GM15510 (cell line): ENCODE results near the gene BCHE.

ENCODE experiments used
- POLR2A ChIP-seq: IDR thresholded peaks from 3 replicates; pipeline ENCODE4 v1.6.1; 2011; ENCODE audit warnings: borderline replicate concordance; ENCODE audit not compliant: insufficient read length; ENCODE audit errors: extremely low read depth

Gene BCHE

DNA sequence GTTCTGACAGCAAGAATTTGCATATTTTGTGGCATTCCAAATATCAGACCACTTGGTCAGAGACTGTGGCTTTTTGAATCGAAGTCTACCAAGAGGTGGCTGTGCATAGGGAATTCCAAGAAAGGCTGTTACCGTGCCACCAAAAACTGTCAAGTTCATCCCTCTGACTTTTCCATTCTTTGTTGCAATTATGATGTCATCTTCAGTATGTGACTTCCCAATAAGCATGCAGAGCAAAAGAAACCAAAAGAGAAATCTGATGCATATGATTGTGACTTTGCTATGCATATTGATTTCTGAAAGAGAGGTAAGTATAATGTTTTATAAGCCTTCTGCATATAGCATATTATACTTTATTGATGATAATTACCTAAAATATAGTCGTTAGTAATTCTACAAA is 6.5 kb downstream of the BCHE start:
- no peak for TF ChIP-seq POLR2A

- TF ChIP-seq POLR2A, result no peak
Observed at GRCh38 chr3:165827883-165828282, 9.3 kb downstream of the BCHE start.

DNA sequence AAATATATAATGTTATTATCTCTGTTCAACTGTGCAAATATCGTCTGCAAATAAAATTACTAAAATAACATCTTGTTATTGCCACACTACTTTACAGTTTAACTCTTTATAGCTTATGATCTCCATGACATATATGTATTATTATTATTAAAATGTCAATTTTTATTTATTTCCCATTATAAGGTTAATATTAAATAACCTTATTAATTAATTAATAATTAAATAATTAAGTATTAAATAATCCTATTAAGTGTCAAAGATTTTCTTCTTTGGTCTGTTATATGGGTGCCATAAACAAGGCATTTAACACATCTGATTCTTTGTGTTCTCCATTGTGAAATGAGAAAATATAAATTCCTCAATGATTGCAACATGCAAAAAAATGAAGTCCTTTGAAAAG is 10.0 kb downstream of the BCHE start:
- no peak for TF ChIP-seq POLR2A

DNA sequence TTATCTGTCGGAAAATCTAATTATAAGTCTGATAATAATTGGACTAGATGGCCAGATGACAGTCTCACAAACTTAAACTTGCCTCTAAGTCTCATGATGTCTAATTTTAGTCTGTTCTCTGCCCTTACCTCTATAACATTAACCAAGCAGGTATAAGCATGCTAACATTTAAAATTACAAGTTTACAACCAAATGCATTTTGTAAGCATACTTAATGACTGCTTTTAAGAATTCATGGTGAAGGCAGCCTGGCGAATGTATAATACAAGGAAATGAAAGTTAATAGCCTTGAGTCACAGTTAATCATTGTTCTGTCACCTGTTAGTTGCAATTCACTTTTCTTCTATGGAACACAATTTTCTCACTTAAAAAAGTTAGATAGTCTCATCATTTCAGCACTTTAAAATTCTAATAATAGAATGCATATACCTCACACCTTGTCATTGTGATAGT is 16.5 kb downstream of the BCHE start:
- TF ChIP-seq POLR2A, result no peak

DNA sequence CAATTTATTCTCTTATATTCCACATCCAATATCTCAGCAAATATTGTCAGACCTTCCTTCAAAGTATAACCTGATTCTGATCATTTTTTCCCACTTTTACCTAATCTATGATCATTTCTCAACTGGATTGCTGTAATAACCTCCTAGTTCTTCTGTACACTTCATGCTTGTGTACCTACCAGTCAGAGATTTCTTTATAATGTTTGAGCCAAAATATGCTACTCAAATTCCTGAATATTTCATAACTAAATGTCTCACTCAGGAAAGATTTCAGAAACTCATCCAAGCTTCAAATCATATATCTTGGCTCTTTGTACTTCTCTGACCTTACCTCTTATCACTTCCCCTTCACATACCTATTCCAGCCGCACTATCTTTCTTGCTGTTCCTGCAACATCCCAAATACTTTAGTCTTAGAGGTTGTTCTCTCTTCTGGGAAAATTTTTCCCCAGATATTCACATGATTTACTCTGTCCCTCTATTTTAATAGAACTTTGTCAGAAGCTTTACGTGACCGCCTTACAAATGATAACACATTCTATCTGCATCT is 20.0 kb downstream of the BCHE start:
- TF ChIP-seq POLR2A, result no peak

DNA sequence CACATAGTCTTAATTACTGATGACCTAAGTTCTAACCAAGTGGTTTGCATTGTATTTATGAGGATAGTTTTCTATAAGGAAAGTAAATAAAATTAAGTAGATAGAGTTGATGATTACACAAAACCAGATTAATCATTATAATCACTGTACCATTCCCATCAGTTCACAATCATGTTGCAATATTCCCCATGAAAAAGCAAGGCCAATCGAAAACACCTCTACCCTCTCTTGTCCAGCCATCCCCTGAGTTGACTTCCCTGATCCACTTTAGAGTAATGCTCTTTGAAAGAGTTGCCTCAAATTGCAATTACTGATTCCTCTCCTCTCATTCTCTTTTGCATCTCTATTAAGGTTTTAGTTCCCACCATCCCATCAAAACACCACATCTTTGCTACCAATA is 21.0 kb downstream of the BCHE start:
- TF ChIP-seq POLR2A, result no peak

DNA sequence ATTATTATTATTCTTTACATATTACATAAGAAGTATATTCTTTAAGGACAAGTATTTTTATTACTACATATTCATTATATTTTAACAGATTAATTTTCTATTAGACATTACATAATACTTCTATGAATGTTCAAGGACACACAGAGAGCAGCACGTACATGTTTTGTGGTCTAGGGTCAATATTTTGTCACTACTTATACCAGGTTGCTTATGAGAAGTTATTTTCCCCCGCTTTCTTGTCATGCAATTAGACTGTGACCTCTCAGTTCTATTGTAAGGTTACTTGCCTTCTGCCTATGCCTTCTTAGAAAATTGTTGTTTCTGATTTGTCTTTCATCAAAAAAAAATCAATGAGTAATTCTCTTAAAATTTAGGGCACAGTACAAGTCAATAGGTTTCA is 21.5 kb downstream of the BCHE start:
- TF ChIP-seq POLR2A, result no peak

DNA sequence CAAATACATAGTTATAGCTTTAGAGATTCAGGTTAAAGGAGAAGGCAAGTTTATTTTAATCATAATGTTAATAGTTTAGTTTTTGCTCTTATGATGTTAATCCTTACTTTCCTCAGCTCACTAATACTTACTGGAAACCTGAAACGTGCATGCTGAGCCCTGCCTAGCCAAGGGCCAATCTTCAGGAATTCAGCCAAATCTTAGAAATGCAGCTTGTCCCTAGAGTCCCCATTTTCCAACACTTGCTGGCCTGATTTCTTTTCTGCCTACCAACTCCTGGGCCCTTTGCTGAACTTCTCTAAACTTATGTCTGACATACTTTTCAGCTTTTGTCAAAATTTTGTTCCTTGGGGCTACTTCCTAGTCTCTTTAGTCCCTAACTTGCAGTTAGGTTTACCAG is 22.8 kb downstream of the BCHE start:
- no peak for TF ChIP-seq POLR2A

DNA sequence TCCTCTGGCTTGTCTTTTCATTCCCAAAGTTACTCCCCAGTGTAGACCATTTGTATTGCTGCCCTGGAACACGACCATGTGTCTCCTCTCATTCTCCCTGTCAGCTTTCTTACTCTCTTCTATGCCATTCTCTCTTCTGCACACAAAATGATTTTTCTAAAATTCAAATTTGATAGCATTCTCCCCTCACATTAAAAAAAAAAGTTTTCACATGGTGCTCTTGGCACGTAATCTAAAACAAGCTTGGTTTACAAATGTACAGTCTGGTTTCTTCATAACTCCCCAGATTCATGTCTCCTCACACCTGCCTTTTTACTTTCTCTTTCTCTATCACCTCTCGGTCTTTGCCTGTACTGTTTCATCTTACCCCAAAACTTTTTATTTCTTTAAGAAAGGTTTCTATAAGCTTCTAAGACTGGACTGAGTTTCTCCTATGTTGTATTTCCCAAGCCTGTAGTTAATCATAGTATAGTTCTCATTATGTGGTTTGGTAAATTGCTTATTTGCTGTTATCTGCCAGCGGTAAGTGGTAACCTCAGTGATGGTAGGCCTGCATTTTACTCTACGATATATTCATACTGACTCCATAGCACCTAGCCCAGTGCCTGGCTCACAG is 31.2 kb downstream of the BCHE start:
- TF ChIP-seq POLR2A, result no peak

DNA sequence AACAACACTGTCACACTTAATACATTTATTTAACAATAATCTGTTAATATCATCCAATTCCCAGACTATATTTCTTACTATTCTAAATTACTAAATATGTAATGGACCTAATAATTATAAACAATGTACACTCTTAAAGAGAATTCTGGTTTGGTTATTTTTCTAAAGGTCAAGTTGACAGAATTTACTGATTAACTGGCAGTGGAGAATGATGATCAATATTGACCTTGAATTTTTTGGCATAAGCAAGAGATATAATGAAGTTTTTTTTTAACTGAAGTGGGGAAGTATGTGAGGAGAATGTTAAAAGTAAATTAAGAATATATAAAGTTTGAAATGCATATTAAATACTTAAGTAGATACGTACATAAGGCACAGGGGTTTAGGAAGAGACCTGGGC is 33.8 kb downstream of the BCHE start:
- TF ChIP-seq POLR2A, result no peak

- TF ChIP-seq POLR2A, result no peak
Observed at GRCh38 chr3:165800970-165801369, 36.3 kb downstream of the BCHE start.

GRCh38 chr3:165799026-165799425 is 38.2 kb downstream of the BCHE start:
- no peak for TF ChIP-seq POLR2A

GRCh38 chr3:165797551-165797950 is 39.7 kb downstream of the BCHE start:
- no peak for TF ChIP-seq POLR2A

DNA sequence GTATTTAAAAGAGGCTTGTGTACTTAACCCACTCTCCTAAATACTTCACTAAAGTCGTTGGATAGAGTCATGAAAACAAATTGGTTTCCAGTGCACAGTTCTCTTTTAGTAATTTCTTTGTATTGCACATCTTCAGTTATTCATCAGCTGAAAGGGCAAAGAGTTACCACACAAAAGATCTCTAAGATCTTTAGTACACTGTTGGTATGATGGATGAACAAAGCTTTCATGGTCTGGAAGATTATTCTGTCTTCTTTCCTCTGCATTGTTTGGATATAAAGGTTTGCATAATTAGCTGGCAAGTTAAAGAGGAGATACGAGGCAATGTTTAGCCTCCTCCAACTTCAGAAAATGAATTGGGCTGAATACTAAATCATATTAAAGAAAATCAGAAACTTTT is 40.5 kb downstream of the BCHE start:
- TF ChIP-seq POLR2A, result no peak

- no peak for TF ChIP-seq POLR2A
Observed at GRCh38 chr3:165788531-165788930, 48.7 kb downstream of the BCHE start.

DNA sequence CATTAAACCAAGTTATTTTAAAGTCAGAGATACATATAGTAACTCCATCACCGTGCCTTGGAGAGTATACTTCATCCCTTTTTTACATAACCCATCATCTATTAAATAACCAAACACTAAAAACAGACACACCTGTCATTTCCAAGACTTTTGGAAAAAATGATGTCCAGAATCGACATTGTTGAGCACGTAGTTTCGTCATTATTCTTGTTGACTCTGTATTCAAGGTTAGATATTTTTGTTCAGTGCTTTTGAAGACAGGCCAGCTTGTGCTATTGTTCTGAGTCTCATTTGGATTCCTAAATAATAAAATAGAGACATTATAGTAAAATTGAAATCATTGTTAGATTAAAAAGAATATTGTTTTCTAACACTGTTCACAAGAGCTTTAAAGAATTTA is 51.2 kb downstream of the BCHE start:
- no peak for TF ChIP-seq POLR2A

DNA sequence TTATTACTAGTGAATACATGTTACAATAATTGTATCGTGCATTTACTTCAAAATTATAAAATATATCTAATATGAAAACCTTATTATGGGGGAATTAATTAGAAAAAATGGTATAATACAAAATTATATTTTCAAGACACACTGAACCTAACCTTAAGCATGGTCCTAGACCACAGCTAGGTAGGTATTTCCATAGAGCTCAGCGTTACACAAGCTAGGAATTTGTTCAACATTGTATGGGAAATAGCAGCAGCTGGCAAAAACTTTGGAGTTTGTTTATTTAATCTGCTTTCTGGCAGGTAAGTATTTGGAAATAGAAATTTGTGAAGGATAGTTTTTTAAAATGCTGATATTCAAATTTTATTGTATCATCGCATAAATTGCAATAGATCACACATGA is 52.9 kb downstream of the BCHE start:
- TF ChIP-seq POLR2A, result no peak

GRCh38 chr3:165783383-165783782 is 53.8 kb downstream of the BCHE start:
- no peak for TF ChIP-seq POLR2A

DNA sequence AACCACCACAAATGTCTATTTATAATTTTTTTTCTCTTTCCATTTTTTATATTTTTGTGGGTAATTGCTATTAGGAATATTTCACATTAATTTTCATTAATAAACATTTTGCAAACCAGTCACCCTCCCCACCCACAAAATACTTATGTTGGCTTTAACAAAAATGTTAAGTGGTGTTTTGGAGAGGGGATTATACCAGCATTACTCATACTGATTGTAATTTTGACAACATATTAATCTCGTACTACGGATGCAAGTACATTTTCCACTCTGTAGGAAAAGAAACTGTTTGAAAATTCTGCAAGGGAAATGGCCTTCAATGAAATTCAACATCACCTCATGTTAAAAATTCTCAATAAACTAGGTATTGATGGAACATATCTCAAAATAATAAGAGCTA is 58.3 kb downstream of the BCHE start:
- no peak for TF ChIP-seq POLR2A
